Lower leg skin (tissue), 4 donors: Measurements from ENCODE around the gene MTUS2. TPM values are rescaled to one million over a fixed set of nuclear protein-coding genes. Genes with fewer than 3 reads are reported as not detected.

Source experiments
- DNase-seq, 2 donors: peaks; one replicate each; pipeline ENCODE4 v3.0.0-alpha.2; 2019; ENCODE audit warnings: low spot score in 2 of 2
- H3K4me3 ChIP-seq: fragments of 200-600 bp; sonication (generic); 2 replicates; pipeline ENCODE4 v1.5.1; 2017; ENCODE audit warnings: mild to moderate bottlenecking, low read depth; ENCODE audit not compliant: poor library complexity, severe bottlenecking
- CTCF ChIP-seq, 3 donors: fragments of 450-650 bp; IDR thresholded peaks; one replicate each; pipeline ENCODE4 v1.5.1; 2016; ENCODE audit warnings: antibody characterized with exemption in 3 of 3, mild to moderate bottlenecking in 3 of 3, moderate library complexity in 2 of 3
- POLR2A ChIP-seq, 2 donors: fragments of 450-650 bp; IDR thresholded peaks; one replicate each; pipeline ENCODE4 v1.6.1; 2016 to 2017; ENCODE audit warnings: antibody characterized with exemption in 2 of 2, mild to moderate bottlenecking in 1 of 2, moderate library complexity in 1 of 2
- WGBS, 2 donors: methylation state at CpG; one replicate each; pipeline ENCODE4 v1.1.5; 2018; 5-methylcytosine and 5-hydroxymethylcytosine counted together
- intact Hi-C: fragments of 100-400 bp; cut with DNase I; formaldehyde crosslinking; loops from one replicate; pipeline ENCODE4 v1.15.0; 2023; ENCODE audit warnings: low total_unique reads
- total RNA-seq, 4 donors: library from RNA; depleted of rRNA; stranded (reverse); fragments of >200 nt; gene quantifications; one replicate each; pipeline ENCODE4 v1.1.0, GENCODE V29; 2016

MTUS2 gene
- total RNA-seq, 4 donors from 2014 or later = 0.13 to 1.9 TPM; not detected in 2

GRCh38 chr13:28859069-28859468 lies 38.9 kb downstream of the MTUS2 start:
- DNase-seq = no peak
- TF ChIP-seq POLR2A (IDR thresholded peaks at IDR 0.05) (no peak), CTCF (IDR thresholded peaks at IDR 0.05) (no peak)
- H3K4me3 ChIP-seq = no peak overlapping the region
- intact Hi-C loops = no loop called here
- WGBS, 2 donors = 91 to 97% methylated on average over 2 of the region's 2 CpGs

- H3K4me3 ChIP-seq = no peak overlapping the region
- no peak for DNase-seq
- intact Hi-C loops = no loop called here
- TF ChIP-seq POLR2A (IDR thresholded peaks at IDR 0.05) (no peak), CTCF (IDR thresholded peaks at IDR 0.05) (no peak)
- WGBS, 2 donors = 51 to 54% methylated on average over 2 of the region's 2 CpGs
These were observed 39.6 kb downstream of the MTUS2 start for GRCh38 chr13:28859717-28860116.

GRCh38 chr13:28864544-28864943 lies 44.4 kb downstream of the MTUS2 start:
- DNase-seq = no peak
- intact Hi-C loops = no loop called here
- no peak overlapping the region for H3K4me3 ChIP-seq
- WGBS, 2 donors = 0 to 65% methylated on average over 1 of the region's 1 CpG
- TF ChIP-seq POLR2A (IDR thresholded peaks at IDR 0.05) (no peak), CTCF (IDR thresholded peaks at IDR 0.05) (no peak)

- 68 to 74% methylated on average over 5 of the region's 5 CpGs for WGBS, 2 donors
- no peak for TF ChIP-seq POLR2A (IDR thresholded peaks at IDR 0.05)
- no peak for TF ChIP-seq CTCF (IDR thresholded peaks at IDR 0.05)
- intact Hi-C loops = no loop called here
- DNase-seq = no peak
- H3K4me3 ChIP-seq = no peak overlapping the region
These were observed 45.1 kb downstream of the MTUS2 start for GRCh38 chr13:28865149-28865744.

GRCh38 chr13:28865951-28866350 lies 45.8 kb downstream of the MTUS2 start:
- intact Hi-C loops = no loop called here
- 68 to 75% methylated on average over 7 of the region's 7 CpGs for WGBS, 2 donors
- TF ChIP-seq CTCF (IDR thresholded peaks at IDR 0.05) (no peak), POLR2A (IDR thresholded peaks at IDR 0.05) (no peak)
- DNase-seq = no peak
- H3K4me3 ChIP-seq = no peak overlapping the region

GRCh38 chr13:28866932-28867331 lies 46.8 kb downstream of the MTUS2 start:
- WGBS, 2 donors = 71 to 85% methylated on average over 1 of the region's 1 CpG
- TF ChIP-seq CTCF (IDR thresholded peaks at IDR 0.05) = no peak
- TF ChIP-seq POLR2A (IDR thresholded peaks at IDR 0.05) = no peak
- no peak overlapping the region for H3K4me3 ChIP-seq
- intact Hi-C loops = no loop called here
- no peak for DNase-seq
